WTC11 (cell line): ENCODE results near the gene PTPRF.

Experiments
- ETV6 ChIP-seq: sonication (generic); formaldehyde crosslinking; IDR thresholded peaks from 2 replicates; pipeline ENCODE4 v1.8.1; 2022; ENCODE audit warnings: mild to moderate bottlenecking, missing genetic modification reagents
- FOXP1 ChIP-seq: sonication (generic); formaldehyde crosslinking; IDR thresholded peaks from 2 replicates; pipeline ENCODE4 v1.8.0; 2022; ENCODE audit warnings: missing genetic modification reagents, mild to moderate bottlenecking, moderate library complexity, borderline replicate concordance
- IRF2 ChIP-seq: sonication (generic); formaldehyde crosslinking; IDR thresholded peaks from 2 replicates; pipeline ENCODE4 v1.8.0; 2022; ENCODE audit warnings: low read depth, missing genetic modification reagents, borderline replicate concordance
- KAT7 ChIP-seq: sonication (generic); formaldehyde crosslinking; IDR thresholded peaks from 2 replicates; pipeline ENCODE4 v1.8.1; 2023; ENCODE audit warnings: missing genetic modification reagents, mild to moderate bottlenecking, borderline replicate concordance
- MLX ChIP-seq: sonication (generic); formaldehyde crosslinking; IDR thresholded peaks from 2 replicates; pipeline ENCODE4 v1.8.1; 2023; ENCODE audit warnings: mild to moderate bottlenecking, missing genetic modification reagents, moderate library complexity
- TCF7 ChIP-seq: sonication (generic); formaldehyde crosslinking; IDR thresholded peaks from 2 replicates; pipeline ENCODE4 v1.8.0; 2022; ENCODE audit warnings: mild to moderate bottlenecking, low read depth, missing genetic modification reagents, moderate library complexity
- ZNF138 ChIP-seq: sonication (generic); formaldehyde crosslinking; conservative IDR thresholded peaks from 2 replicates; pipeline ENCODE4 v1.8.1; 2022; ENCODE audit warnings: mild to moderate bottlenecking, moderate library complexity, missing genetic modification reagents
- TF ChIP-seq, protein P1 (sequence below): fragments of 200-600 bp; IDR thresholded peaks from 2 replicates; pipeline ENCODE4 v1.8.0; 2022; ENCODE audit warnings: antibody characterized with exemption
- TF ChIP-seq, protein P2 (sequence below): sonication (generic); formaldehyde crosslinking; IDR thresholded peaks from 2 replicates; pipeline ENCODE4 v1.8.1; 2023; ENCODE audit warnings: mild to moderate bottlenecking, missing genetic modification reagents, moderate library complexity
- TF ChIP-seq, protein P3 (sequence below): sonication (generic); formaldehyde crosslinking; IDR thresholded peaks from 2 replicates; pipeline ENCODE4 v1.8.0; 2022; ENCODE audit warnings: mild to moderate bottlenecking, missing genetic modification reagents
- TF ChIP-seq, protein P4 (sequence below): sonication (generic); formaldehyde crosslinking; IDR thresholded peaks from 2 replicates; pipeline ENCODE4 v1.8.0; 2023; ENCODE audit warnings: missing genetic modification reagents, mild to moderate bottlenecking, borderline replicate concordance
- TF ChIP-seq, protein P5 (sequence below): sonication (generic); formaldehyde crosslinking; IDR thresholded peaks from 2 replicates; pipeline ENCODE4 v1.8.1; 2023; ENCODE audit warnings: mild to moderate bottlenecking, missing genetic modification reagents
- TF ChIP-seq, protein P6 (sequence below): sonication (generic); formaldehyde crosslinking; IDR thresholded peaks from 2 replicates; pipeline ENCODE4 v1.8.1; 2022; ENCODE audit warnings: low read depth, missing genetic modification reagents, borderline replicate concordance

DNA sequence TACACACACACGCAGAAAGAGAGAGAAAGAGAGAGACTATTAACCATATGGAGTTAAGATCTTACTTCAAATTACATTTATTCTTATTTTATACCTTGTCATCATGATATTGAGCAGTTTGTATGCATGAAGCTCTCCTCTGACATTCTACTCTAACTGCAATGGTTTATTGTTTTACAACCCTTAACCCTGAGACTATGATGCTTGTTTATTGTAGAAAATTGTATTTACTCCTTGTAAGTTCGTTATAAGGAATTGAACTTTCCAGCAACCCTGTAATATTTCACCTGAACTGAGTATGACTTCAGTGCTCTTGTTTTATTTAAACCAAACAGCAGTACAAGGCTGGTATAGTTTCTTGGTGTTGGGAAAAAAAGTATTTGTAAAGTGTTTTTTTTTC lies 18.6 kb upstream of the PTPRF start:
- TF ChIP-seq, protein P1, sequence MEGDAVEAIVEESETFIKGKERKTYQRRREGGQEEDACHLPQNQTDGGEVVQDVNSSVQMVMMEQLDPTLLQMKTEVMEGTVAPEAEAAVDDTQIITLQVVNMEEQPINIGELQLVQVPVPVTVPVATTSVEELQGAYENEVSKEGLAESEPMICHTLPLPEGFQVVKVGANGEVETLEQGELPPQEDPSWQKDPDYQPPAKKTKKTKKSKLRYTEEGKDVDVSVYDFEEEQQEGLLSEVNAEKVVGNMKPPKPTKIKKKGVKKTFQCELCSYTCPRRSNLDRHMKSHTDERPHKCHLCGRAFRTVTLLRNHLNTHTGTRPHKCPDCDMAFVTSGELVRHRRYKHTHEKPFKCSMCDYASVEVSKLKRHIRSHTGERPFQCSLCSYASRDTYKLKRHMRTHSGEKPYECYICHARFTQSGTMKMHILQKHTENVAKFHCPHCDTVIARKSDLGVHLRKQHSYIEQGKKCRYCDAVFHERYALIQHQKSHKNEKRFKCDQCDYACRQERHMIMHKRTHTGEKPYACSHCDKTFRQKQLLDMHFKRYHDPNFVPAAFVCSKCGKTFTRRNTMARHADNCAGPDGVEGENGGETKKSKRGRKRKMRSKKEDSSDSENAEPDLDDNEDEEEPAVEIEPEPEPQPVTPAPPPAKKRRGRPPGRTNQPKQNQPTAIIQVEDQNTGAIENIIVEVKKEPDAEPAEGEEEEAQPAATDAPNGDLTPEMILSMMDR: no peak
- TF ChIP-seq ZNF138 (no peak), KAT7 (no peak), TCF7 (CRISPR knock-in tag) (no peak), IRF2 (CRISPR knock-in tag) (no peak), FOXP1 (CRISPR knock-in tag) (no peak), MLX (CRISPR knock-in tag) (no peak), ETV6 (CRISPR knock-in tag) (no peak)
- TF ChIP-seq, protein P2, sequence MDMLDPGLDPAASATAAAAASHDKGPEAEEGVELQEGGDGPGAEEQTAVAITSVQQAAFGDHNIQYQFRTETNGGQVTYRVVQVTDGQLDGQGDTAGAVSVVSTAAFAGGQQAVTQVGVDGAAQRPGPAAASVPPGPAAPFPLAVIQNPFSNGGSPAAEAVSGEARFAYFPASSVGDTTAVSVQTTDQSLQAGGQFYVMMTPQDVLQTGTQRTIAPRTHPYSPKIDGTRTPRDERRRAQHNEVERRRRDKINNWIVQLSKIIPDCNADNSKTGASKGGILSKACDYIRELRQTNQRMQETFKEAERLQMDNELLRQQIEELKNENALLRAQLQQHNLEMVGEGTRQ (CRISPR knock-in tag): no peak
- TF ChIP-seq, protein P3, sequence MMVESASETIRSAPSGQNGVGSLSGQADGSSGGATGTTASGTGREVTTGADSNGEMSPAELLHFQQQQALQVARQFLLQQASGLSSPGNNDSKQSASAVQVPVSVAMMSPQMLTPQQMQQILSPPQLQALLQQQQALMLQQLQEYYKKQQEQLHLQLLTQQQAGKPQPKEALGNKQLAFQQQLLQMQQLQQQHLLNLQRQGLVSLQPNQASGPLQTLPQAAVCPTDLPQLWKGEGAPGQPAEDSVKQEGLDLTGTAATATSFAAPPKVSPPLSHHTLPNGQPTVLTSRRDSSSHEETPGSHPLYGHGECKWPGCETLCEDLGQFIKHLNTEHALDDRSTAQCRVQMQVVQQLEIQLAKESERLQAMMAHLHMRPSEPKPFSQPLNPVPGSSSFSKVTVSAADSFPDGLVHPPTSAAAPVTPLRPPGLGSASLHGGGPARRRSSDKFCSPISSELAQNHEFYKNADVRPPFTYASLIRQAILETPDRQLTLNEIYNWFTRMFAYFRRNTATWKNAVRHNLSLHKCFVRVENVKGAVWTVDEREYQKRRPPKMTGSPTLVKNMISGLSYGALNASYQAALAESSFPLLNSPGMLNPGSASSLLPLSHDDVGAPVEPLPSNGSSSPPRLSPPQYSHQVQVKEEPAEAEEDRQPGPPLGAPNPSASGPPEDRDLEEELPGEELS: no peak
- TF ChIP-seq, protein P4, sequence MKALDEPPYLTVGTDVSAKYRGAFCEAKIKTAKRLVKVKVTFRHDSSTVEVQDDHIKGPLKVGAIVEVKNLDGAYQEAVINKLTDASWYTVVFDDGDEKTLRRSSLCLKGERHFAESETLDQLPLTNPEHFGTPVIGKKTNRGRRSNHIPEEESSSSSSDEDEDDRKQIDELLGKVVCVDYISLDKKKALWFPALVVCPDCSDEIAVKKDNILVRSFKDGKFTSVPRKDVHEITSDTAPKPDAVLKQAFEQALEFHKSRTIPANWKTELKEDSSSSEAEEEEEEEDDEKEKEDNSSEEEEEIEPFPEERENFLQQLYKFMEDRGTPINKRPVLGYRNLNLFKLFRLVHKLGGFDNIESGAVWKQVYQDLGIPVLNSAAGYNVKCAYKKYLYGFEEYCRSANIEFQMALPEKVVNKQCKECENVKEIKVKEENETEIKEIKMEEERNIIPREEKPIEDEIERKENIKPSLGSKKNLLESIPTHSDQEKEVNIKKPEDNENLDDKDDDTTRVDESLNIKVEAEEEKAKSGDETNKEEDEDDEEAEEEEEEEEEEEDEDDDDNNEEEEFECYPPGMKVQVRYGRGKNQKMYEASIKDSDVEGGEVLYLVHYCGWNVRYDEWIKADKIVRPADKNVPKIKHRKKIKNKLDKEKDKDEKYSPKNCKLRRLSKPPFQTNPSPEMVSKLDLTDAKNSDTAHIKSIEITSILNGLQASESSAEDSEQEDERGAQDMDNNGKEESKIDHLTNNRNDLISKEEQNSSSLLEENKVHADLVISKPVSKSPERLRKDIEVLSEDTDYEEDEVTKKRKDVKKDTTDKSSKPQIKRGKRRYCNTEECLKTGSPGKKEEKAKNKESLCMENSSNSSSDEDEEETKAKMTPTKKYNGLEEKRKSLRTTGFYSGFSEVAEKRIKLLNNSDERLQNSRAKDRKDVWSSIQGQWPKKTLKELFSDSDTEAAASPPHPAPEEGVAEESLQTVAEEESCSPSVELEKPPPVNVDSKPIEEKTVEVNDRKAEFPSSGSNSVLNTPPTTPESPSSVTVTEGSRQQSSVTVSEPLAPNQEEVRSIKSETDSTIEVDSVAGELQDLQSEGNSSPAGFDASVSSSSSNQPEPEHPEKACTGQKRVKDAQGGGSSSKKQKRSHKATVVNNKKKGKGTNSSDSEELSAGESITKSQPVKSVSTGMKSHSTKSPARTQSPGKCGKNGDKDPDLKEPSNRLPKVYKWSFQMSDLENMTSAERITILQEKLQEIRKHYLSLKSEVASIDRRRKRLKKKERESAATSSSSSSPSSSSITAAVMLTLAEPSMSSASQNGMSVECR (CRISPR knock-in tag): no peak
- TF ChIP-seq, protein P5, sequence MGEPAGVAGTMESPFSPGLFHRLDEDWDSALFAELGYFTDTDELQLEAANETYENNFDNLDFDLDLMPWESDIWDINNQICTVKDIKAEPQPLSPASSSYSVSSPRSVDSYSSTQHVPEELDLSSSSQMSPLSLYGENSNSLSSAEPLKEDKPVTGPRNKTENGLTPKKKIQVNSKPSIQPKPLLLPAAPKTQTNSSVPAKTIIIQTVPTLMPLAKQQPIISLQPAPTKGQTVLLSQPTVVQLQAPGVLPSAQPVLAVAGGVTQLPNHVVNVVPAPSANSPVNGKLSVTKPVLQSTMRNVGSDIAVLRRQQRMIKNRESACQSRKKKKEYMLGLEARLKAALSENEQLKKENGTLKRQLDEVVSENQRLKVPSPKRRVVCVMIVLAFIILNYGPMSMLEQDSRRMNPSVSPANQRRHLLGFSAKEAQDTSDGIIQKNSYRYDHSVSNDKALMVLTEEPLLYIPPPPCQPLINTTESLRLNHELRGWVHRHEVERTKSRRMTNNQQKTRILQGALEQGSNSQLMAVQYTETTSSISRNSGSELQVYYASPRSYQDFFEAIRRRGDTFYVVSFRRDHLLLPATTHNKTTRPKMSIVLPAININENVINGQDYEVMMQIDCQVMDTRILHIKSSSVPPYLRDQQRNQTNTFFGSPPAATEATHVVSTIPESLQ (CRISPR knock-in tag): no peak
- TF ChIP-seq, protein P6, sequence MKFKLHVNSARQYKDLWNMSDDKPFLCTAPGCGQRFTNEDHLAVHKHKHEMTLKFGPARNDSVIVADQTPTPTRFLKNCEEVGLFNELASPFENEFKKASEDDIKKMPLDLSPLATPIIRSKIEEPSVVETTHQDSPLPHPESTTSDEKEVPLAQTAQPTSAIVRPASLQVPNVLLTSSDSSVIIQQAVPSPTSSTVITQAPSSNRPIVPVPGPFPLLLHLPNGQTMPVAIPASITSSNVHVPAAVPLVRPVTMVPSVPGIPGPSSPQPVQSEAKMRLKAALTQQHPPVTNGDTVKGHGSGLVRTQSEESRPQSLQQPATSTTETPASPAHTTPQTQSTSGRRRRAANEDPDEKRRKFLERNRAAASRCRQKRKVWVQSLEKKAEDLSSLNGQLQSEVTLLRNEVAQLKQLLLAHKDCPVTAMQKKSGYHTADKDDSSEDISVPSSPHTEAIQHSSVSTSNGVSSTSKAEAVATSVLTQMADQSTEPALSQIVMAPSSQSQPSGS (CRISPR knock-in tag): no peak
